Adrenal gland (tissue), 5 donors: ENCODE results near the gene NIPAL3.

ENCODE experiments used
- CTCF ChIP-seq, 6 experiments: fragments of 450-650 bp in 4 of 6; fragments of 200-600 bp in 2 of 6; sonication (generic) in 1 of 6; IDR thresholded peaks; 1 replicate in 5 of 6; 2 replicates in 1 of 6; pipeline versions ENCODE4 v1.5.1 to v1.8.0; 2016 to 2021; ENCODE audit warnings: antibody characterized with exemption in 6 of 6, mild to moderate bottlenecking in 2 of 6, moderate library complexity in 1 of 6
- POLR2A ChIP-seq, 2 donors: fragments of 450-650 bp; IDR thresholded peaks; one replicate each; pipeline ENCODE4 v1.6.1; 2017; ENCODE audit warnings: antibody characterized with exemption in 2 of 2, mild to moderate bottlenecking in 2 of 2, moderate library complexity in 1 of 2
- donor health status: DM: no; HTN: no; CAD: no.

GRCh38 chr1:24465638-24466037 is 50.0 kb downstream of the NIPAL3 start:
- TF ChIP-seq CTCF (IDR thresholded peaks at IDR 0.05) (no peak), POLR2A (IDR thresholded peaks at IDR 0.05) (no peak)
